Fibroblast of skin of abdomen (primary cell): Measurements from ENCODE around the gene CYP27B1.
"Not testable (repeated sequence)": the region's sequence is repeated elsewhere in the genome, so short reads cannot be mapped to it uniquely, and the experiment has no call there.

Source experiments
- DNase-seq: peaks from one replicate; pipeline ENCODE4 v3.0.0-alpha.2; 2013

Gene CYP27B1

DNA sequence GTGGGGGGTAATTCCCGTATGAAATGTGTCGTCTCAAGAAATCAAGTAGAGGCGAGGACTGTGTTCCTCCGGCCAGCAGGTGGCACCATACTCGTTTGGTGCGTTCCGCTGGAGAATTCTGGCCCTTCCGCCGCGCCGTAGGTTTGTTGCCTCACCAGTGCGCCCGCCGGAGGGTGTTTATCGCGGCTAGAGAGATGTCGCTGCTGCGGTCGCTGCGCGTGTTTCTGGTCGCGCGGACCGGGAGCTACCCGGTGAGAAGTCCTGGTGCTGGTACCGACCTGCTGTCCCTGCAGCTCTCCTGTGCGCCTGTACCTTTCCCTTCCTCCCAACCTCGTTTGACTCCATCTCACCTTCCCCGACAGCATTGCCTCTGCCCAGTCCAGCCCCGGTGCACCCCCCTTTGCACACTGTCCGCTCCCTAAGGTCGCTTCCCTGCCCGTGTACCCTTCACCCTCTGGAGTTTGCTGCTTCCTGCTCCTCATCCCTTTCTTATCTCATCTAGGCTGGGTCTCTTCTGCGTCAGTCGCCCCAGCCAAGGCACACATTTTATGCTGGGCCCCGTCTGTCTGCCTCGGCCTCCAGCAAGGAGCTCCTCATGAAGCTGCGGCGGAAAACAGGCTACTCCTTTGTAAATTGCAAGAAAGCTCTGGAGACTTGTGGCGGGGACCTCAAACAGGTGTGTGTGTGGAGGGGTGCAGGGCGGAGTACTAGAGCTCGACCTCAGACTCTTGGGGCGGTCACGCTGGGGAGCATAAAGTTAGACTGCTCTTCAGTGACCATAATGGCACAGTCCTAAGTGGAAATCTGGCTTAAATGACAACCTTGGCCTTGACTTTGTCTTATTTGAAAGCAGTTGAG, 16.0 kb upstream of the CYP27B1 start, which contains the start of gene TSFM:
Gene TSFM, plus strand, starts transcription at position 180 of the 858 bp plus-strand sequence. Its CDS starts 15 bp downstream, at position 195.
- peak; percentile 92 for DNase-seq

DNA sequence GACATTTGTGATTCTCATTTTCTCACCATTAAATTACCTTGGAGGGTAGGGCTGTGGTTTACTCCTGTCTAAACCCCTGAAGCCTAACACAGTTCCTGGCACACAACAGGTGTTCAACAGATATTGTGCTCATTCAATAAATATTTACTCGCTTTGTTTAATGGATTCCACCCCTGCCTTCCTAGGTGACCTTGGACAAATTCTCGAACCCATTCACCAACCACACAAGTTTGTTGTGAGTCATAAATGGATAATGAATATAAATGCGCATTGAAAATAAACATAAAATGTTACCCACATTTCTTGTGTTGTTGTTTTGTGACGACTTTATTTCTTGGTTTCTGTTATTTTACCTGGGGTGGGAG, 15.3 kb upstream of the CYP27B1 start:
- DNase-seq = no peak

DNA sequence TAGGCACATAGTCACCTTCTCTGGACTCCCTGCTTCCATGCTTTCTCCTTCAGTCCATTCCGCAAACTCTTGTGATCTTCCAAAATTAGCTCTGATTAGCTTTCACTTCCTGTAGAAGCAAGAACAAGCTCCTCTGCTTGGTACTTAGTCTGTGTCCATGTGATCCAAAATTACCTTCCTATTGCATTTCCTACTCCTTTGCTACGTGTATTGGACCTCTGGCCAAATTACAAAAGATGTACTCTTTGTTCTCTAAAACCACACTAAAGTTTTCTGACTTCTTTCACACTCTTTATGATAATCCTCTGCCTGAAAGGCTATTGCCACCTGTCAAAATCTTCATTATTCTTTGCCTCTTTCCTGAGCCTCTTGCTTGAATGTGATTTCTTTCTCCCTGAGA, 14.9 kb upstream of the CYP27B1 start:
- no peak for DNase-seq

DNA sequence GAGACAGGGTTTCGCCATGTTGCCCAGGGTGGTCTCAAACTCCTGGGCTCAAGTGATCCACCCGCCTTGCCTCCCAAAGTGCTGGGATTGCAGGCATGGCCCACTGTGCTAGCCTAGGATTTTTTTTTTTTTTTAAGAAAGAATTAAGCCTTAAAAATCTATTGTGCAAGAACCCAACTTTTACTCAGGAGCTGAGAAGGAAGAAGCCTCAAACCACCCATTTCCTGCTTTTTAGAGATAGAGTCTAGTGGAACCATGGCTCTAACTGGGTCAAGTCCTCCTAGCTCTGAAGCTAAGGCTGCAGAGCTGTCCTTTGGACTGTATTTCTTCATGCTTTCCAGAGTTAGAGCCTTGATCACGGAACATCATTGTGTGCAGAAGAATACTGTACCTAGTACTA, 14.4 kb upstream of the CYP27B1 start:
- no peak for DNase-seq

DNA sequence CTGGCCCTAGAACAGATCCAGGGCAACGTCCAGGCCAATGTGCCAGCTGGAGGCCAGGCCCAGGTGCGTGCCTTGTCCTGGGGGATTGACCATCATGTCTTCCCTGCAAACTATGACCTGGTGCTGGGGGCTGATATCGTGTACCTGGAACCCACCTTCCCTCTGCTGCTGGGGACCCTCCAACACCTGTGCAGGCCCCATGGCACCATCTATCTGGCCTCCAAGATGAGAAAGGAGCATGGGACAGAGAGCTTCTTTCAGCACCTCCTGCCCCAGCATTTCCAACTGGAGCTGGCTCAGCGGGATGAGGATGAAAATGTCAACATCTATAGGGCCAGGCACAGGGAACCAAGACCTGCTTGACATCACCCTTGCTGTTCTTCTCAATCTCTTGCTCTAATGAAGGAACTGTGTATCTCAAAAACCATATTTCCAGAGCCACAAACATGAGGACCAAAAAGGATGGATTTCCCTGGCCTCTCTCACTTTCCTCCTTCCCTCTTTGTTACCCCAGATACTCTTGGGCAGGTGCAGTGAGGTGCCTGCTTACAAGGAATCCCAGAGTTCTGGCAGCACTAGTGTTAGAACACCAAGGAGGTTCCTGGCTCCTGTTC, 13.5 kb upstream of the CYP27B1 start:
- DNase-seq = no peak

DNA sequence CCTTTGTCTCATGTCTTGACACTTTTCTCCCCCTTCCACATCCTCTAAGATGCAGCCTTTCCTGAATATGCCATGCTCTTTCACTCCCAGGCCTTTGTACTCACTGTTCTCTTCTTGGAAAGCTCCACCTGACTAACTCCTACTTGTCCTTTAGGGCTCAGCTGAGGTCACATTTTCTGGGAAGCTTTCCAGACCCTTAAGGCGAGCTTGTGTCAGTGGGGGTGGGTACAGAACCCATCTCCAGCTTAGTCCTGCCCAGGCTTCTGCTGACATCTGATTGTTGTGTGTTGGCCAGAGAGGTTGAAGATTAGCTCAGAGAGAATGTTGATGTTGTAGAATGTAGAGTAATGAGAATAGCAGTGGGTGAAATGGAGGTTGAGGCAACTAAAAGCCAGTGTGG, 12.9 kb upstream of the CYP27B1 start:
- DNase-seq = no peak

DNA sequence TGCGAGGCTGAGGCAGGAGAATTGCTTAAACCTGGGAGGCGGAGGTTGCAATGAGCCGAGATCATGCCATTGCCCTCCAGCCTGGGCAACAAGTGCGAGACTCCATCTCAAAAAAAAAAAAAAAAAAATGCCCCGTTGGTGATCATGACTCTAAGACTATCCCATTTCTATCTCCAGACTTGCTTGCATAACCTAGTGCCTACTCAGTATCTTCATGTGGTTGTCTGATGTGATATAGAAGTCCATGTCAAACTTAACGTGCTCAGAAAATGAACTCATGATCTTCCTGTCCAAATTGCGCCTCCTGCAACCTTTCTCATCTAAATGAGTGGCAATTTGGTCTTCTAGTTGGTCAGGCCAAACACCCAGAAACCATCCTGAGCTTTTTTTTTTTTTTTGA, 11.0 kb upstream of the CYP27B1 start:
- no peak for DNase-seq

DNA sequence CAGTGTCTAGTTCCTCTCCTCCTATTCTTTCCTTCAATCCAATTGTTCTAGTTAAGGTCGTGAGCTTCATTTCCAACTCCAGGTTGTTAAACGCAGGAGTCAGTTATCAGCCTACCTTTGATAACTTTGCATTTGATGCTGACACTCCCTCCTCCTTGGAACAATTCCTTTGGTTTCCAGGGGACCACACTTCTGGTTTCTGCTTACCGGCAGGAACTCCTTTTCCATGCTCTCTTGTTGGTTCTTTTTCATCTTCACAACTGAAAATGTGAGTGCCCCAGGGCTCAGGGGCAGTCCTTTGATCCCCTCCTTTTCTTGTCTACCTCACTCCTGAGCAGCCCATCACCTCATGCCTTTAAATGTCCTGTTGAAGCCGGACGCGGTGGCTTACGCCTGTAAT, 10.5 kb upstream of the CYP27B1 start:
- no peak for DNase-seq

DNA sequence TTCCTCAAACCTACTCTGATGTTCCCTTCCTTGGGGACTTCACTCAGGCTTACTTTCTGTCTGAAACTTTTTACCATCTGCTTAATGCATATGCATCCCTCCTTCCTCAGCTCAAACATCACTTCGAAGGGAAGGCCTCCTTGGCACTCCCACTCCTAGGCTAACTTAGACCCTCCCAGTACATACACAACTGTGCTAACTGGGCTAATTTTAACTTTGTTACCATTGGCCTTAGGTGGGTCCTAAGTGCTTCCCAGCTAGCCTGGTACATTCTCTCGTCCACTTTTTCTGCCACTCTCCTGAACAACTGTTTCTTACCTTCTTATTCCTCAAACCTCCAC, 9.3 kb upstream of the CYP27B1 start:
- no peak for DNase-seq

DNA sequence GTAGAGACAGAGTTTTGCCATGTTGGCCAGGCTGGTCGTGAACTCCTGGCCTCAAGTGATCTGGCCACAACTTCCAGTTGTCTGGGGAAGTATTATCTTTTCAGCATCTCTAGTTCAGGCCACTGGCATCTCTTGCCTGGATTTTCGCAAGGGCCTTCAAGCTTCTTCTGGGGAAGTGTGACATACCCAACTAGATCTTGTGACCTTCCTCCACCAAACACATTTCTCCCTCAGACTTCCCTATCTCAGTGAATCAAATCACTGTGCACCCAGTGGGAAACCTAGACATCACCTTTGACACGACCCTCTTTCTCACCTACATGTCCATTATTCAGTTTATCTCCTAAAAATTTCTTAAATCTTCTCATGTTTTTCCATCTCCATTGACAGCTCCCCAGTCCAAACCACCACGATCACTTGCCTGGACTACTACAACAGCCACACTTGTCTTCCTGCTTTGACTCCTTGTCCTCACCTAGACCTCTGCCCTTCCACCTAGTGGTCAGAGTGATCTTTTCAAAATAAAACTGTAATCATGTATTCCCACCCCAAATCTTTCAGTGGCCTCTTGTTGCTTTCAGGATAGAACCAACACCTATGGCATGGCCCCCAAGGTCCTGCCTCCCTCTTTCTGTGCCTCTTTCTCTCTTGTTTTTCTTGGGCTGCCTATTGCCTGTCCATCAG, 8.8 kb upstream of the CYP27B1 start:
- DNase-seq = no peak

DNA sequence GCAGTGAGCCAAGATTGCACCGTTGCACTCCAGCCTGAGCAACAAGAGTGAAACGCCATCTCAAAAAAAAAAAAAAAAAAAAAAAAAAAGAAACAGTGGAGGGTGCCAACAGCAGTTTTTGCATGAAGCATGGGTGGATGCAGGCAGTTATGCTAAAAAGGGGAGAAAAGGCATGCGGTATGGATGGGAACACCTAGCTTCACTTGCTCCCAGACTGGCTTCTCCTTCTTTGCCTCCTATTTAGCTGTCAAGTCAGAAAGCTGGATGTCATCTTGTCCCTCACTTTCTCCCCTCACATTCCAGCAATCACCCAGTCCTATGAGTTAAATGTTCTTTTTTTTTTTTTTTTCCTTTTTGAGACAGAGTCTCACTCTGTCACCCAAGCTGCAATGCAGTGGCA, 8.2 kb upstream of the CYP27B1 start:
- no peak for DNase-seq

DNA sequence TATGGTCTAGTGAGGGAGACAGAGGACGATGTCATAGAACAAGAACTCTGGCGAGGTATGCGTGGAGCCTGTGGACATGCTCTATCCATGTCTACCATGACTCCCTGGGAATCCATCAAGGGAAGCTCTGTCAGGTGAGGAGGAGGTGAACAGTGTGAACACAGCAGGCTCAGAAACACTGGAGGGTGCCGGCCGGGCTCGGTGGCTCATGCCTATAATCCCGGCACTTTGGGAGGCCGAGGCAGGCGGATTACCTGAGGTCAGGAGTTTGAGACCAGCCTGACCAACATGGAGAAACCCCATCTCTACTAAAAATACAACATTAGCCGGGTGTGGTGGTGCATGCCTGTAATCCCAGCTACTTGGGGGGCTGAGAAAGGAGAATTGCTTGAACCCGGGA, 7.8 kb upstream of the CYP27B1 start:
- not testable (repeated sequence) for DNase-seq

DNA sequence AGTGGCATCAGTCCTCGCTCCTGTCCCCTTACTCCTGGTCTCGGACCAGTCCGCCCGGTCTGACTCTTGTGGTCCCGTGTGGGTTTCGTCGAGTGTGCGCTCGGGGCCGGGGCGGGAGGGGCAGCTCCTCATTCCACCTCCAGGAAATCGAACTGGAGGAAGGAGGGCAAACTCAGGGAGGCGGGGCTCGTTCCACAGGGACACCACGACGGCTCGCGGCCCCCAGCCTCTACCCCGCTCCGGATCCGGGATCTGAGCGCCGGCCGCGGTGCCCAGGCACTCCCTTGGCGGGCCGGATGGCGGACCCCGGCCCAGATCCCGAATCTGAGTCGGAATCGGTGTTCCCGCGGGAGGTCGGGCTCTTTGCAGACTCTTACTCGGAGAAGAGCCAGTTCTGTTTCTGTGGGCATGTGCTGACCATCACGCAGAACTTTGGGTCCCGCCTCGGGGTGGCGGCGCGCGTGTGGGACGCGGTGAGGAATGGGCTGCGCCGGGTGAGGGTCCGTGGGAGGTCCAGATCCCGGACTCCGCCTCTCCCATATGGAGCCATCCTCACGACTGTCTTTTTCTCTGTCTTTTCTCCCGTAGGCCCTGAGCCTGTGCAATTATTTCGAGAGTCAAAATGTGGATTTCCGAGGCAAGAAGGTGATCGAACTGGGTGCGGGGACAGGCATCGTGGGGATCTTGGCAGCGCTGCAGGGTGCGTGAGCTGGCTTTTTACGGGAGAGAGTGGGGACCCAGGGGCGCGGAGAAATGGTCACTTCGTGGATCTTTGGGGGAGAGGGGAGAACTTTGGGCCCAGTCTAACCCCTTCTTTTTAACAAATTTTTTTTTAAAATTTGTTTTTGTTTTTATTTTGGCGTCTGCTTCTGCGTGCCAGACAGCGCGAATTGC, 5.8 kb upstream of the CYP27B1 start, which contains the start of gene EEF1AKMT3:
Gene EEF1AKMT3, plus strand, starts transcription at position 186 of the 894 bp plus-strand sequence. Its CDS starts 111 bp downstream, at position 297.
- DNase-seq = peak; percentile 50

DNA sequence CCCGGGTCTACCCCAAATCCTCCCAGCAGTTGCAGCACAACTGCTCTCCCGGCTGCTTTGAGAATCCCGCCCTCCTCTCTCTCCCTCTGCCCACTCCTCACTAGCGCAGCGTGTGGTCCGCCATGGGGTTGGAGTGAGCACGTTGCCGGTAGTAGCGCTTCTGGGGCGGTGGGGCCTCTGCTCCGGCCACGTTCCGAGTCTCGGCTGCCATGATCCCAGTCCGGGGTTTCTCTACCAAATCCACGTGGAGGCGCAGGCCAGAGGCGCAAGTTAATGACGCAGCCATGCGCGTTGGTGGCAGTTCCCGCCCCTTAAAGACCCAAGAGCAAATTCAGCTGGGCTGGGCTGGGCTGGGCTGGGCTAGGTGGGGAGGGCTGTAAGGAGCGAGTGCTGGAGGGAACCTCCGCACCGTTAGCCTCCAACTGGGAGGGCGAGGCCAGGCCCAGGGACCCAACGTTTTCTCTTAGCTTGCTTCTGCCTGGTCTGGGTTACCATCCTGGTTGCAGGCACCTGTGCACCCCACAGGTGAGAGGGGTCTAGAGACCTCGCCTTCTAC, 5.1 kb upstream of the CYP27B1 start, which contains the start of gene METTL1:
Gene METTL1, minus strand, starts transcription at position 233 of the 556 bp plus-strand sequence. Its CDS starts 22 bp downstream, at position 211.
- peak; percentile 97 for DNase-seq

DNA sequence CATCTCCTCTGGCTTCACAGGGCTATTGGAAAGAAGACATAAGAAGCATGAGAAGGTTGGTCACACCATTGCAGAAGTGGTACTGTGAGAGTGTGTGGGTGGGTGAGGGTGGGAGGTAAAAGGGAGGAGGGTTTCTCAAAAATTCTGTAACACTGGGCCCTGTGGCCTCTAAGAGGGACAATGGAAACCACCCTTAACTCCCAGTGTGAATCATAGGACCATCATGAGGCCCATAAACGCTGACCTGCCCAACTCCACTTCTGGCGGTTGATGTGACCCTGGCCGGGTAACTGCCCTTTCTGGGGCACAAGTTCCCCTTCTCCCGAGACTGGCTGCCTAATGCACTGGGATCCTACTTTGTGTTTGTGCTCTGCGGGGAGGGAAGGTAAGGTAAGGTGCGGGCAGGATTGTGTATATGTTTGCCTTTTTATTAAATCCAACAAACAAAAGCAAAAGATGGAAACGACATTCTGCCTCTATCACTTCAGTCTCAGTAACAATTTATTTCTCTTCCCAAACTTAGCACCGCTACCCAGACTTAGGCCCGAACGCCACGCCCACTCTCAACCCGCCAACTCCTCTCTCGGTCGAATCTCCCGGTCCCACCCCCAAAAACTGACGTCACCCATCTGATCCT, 4.5 kb upstream of the CYP27B1 start:
- DNase-seq = peak; percentile 92

DNA sequence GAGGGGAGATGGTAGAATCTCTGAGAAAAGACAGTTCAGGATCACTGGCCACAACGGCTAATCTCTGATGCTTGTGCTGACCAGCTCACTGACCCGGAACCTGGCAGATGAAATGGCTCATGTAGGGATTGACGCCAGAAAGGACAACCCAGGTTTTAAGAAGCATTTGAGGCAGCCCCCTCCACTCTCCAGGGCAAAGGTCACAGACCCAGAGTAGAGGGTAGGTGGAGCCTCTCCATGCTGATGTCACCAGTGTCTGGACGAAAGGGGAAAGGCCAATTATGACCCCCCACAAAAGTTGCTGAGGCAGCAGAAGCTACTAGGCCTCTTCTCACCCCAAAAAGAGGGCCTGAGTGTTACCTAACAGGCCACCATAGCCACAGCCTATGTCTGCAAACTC, 3.9 kb upstream of the CYP27B1 start:
- DNase-seq = no peak

DNA sequence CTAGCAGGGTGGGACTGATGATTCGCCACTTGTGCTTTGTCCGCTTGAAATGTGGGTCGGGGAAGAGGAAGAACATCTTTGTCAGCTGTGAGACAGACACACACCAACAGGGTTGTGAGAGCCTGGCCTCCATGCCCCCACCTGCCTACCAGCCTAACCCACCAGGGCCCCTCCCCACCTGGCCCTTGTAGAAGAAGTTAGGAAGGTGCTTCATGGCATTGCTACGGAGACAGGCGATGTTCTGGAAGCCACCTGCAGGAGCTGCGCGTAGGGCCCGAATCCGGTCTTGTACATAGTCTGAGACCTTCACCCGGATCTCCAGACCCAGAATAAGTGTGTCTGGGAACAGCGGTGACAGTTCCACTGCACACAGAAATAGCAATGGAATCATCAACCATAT, 2.7 kb upstream of the CYP27B1 start:
- DNase-seq = no peak

DNA sequence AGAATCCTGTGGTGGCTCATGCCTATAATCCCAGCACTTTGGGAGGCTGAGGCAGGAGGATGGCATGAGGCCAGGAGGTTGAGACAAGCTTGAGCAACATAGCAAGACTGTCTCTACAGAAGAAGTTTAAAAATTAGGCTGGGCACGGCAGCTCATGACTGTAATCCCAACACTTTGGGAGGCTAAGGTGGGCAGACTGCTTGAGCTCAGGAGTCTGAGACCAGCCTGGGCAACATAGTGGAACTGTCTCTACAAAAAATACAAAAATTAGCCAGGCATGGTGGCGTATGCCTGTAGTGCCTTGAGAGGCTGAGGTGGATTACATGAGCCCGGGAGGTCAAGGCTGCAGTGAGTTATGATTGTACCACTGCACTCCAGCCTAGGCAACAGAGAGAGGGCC, 998 bp upstream of the CYP27B1 start:
- DNase-seq = no peak

DNA sequence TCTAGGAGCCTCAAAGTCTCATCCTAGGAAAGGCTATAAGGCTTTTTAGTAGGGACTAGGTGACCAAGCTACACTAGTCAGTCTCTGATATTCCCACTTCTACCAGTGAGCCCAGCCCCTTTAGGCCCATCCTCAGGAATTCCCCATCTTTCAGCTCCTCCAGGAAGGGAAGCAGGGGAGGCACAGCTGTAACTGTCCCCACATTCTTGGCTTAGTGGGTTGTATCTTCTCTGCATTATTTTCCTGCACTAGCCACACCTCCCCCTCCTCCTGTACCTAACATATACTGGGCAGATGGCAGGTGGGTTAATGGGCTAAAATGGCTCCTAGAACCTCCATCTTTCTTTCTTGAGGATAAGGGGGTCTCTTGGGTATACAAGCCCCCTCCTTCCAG, 424 bp upstream of the CYP27B1 start:
- no peak for DNase-seq

DNA sequence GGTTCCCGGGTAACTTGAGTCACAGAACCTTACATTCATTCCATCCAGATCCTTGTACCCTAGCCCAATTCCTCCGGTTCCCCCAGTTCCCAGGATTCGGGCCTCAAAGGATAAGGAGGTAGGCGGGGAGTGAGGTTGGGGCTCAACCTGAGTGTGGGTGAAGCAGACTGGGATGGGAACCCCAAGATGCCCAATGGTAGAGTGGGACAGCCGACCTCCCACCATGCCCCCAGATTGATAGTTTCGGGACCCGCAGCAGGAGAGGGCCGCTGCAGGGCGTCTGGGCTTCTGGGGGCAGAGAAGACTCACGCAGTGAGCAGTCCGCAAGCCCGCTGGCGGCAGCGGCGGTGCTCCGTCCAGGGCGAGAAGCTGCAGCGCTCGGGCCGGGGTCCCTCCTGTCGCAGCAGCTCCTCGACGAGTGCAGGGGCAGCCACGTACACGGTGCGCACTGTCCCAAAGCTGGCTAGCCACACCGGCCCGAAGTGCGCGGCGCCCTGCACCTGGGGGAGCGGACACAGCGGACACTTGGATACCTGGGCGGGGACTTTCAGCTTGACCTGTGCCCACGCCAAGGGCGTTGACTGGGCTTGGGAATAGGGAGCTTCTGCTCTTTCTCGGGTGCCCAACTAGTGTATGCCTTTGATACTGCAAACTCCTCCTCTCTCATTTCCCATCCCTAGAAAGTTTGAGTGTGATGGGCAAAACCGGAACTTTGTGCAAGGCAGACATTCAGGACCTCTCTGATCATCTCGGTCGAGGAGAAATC, 997 bp downstream of the CYP27B1 start:
- DNase-seq = no peak
